DMS114 treated with DMSO at 0.1 percent for 48 hours (cell line): ENCODE results near the gene INPP5A.
"Not testable (repeated sequence)": the region's sequence is repeated elsewhere in the genome, so short reads cannot be mapped to it uniquely, and the experiment has no call there.

Experiments
- DNase-seq: peaks from one replicate; lab custom pipeline; 2025; ENCODE audit not compliant: unreplicated experiment; lab: John Stamatoyannopoulos, UW

The INPP5A gene

DNA sequence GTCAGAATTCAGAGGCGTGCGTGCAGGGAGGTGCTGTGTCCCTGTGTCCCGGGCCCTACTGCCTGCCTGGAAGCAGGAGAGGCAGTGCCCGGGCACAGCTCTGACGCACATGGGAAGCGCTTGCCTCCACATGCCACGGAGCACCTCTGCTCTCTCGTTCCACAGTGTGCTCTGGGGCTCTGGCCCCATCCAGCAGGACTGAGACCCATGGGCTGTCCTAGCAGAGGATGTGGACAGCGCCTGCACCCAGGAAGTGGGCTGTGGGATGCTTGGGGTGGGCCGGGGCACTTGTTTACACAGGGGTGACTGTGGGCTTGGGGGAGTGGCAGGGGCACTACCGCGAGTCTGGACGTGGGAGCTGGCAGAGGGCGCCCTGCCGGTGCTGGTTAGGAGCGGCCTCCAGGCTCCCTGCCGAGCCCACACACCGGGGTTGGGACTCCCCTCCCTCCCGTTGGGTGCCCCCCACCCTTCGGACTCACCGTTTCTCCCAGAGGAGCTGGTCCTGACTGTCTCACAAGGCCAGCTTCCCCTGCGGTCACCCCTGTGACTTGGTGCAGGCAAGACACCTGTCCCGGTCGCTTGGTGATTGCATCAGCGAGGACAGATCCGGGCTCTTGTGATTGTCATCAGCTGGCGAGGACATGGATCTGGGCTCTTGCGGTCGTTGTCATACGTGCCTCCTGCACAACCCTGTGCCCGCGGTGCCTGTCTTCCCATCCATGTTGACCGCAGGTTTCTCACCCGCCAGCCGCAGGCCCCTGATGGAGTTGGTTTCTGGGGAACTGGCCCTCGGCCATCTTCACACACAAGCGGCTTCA is 165.2 kb downstream of the INPP5A start:
- DNase-seq, result no peak

DNA sequence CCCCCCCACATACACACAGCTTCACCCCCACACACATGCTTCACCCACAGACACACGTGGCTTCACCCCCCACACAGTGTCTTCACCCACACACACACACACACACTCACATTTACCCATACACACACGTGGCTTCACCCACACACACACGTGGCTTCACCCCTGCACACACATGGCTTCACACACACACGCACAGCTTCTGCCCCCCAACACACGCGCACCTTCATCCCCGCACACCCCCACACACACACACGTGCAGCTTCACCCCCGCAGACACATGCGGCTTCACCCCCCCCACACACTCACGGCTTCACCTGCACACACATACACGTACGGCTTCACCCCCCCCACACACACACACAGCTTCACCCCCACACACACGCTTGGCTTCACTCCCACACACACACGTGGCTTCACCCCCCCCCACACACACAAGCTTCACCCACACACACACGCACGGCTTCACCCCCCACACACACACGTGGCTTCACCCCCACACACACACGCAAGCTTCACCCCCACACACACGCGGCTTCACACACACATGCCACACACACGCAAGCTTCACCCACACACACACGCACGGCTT is 165.9 kb downstream of the INPP5A start:
- no peak for DNase-seq

GRCh38 chr10:132704008-132704814 is 166.6 kb downstream of the INPP5A start:
- no peak for DNase-seq

DNA sequence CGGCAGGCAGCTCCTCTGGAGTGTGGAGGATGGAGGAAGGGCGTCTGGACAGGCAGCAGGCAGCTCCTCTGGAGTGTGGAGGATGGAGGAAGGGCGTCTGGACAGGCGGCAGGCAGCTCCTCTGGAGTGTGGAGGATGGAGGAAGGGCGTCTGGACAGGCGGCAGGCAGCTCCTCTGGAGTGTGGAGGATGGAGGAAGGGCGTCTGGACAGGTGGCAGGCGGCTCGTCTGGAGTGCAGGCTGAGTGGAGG is 167.2 kb downstream of the INPP5A start:
- not testable (repeated sequence) for DNase-seq

- no peak for DNase-seq
Measured at GRCh38 chr10:132705173-132705572, 167.6 kb downstream of the INPP5A start.

DNA sequence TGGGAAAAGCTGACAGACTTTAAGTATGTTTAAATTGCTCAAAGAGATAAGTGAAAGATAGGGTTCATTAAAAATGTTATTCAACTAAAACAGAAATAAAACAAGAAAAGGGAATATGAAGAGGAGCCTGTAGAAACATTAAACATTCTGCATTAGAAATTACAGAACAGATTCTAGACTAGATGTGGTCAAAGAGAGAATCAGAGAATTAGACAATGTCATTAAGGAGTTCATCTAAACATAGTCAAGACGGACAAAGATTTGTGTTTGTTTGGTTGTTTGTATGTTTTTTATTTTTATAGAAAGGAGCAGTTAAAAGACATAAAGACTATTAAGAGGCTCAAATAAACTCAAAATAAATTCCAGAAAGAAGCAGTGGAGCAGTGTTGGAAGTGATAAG is 168.4 kb downstream of the INPP5A start:
- DNase-seq, result no peak

DNA sequence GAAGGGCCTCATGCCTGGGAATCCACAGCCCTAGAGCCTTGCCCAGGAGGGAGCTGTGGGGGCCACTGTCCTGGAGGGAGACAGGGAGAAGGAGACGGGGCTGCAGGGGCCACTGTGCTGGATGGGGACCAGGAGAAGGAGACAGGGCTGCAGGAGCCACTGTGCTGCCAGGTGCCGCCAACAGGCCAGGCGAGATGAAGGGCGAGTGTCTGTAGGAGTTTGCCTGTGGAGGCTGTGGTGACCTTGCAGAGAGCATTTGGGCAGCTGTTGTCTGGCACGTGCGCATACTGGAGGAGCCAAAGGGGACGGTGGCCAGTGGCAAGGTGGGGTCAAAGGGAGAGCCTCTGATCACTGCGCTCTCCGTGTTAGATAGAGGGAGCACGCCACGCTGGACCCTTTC is 169.1 kb downstream of the INPP5A start:
- DNase-seq, result no peak

DNA sequence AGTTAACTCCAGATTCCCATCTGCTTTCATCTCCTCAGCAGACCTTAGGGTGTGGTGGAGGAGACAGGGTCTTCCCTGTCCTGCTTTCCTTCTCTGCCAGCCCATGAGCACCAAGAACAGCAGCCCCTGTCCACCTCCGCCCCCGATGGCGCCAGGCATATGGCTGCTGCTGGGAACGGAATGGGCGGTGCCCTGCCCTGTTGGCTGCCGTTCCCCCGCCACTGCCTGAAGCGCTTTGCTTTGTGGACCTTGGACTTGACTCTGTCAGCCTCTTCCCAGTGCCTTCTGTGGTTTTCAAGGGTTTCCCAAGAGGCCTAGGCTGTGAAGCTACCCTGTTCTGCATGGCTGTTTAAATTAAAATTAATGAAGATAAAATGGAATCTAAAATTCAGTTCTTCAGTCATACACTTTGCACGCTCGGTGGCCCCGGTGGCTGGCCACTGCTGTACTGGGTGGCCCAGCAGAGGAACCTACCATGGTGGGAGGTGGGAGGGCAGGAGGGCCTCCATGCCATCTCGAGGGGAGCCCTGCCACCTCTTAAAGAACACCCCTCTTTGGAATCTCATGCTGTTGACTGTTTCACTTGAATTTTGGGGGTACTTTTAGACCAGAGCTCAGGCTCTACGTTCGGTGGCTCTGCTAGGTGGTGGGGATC is 169.7 kb downstream of the INPP5A start:
- no peak for DNase-seq

DNA sequence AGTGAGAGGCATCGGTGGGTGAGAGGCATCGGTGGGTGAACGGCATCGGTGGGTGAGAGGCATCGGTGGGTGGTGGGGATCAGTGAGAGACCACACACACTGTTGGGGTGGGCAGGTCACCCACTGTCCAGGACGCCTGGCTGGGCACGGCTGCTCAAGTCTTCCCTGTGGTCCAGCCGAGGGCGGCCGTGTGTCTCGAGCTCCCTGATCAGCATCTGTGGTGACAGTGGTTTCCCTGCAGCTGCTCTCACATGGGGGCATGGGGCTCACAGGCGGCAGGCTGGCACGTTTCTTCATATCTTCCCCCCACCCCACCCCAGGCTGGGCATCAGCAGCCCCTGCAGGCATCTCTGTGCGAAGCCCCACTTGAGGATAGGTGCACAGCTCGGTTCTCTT is 170.2 kb downstream of the INPP5A start:
- DNase-seq, result no peak

DNA sequence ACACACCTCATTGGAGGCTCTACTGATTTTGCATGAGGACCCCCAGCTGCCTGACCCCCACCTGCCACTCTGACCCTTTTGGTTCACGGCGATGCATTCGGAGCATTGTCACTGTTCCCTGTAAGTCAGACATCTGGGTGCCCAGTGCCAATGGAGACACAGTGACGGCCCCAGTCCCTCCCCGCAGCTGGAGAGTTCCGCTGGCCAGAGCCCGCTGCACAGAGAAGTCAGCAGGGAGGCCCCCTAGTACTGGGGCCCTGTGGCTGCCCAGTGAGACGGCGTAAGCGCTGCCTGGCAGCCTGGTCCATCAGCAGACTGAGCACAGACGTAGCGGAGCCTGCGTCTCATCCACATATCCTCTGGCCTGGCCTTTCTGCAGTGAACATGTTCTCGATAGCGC is 170.9 kb downstream of the INPP5A start:
- DNase-seq, result no peak

DNA sequence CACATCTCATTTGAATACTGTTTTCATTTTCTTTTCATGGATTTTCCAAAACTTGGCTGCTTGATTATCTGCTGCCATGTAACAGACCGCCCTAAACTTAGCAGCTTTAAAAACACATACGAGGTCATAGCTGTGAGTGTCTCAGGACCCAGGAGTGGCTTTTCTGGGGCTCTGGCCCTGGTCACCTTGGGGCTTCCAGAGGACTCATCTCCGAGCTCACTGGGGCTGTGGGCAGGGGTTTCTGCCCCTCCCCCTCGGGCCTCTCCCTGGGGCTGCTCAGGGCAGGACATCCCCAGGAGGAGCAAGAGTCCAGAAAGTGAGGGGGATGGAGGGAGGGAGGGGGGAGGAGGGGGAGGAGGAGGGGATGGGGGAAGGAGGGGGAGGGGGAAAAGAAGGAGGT is 171.3 kb downstream of the INPP5A start:
- DNase-seq, result no peak

- no peak for DNase-seq
Measured at GRCh38 chr10:132709471-132709951, 171.9 kb downstream of the INPP5A start.

DNA sequence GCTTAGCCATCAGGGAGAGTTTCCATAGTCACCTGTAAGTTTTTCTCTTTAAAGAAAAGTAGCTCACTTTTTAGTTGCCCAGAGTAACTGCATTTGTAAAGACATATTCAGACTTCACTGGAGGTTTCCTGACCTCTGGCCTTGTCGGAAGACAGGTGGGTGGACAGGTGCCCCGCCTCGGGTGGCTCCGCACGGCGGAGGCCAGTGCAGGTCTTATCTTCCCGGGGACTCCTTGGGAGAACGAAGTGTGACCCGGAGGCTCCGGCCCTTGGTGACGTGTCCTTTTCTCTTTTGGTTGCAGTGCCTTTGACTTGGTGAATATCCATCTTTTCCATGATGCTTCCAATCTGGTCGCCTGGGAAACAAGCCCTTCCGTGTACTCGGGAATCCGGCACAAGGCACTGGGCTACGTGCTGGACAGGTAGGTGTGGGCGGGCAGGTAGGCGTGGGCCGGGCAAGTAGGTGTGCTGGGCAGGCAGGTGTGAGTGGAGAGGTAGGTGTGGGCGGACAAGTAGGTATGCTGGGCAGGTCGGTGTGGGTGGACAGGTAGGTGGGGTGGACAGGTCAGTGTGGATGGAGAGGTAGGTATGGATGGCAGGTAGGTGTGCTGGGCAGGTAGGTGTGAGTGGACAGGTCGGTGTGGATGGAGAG is 172.6 kb downstream of the INPP5A start:
- no peak for DNase-seq

DNA sequence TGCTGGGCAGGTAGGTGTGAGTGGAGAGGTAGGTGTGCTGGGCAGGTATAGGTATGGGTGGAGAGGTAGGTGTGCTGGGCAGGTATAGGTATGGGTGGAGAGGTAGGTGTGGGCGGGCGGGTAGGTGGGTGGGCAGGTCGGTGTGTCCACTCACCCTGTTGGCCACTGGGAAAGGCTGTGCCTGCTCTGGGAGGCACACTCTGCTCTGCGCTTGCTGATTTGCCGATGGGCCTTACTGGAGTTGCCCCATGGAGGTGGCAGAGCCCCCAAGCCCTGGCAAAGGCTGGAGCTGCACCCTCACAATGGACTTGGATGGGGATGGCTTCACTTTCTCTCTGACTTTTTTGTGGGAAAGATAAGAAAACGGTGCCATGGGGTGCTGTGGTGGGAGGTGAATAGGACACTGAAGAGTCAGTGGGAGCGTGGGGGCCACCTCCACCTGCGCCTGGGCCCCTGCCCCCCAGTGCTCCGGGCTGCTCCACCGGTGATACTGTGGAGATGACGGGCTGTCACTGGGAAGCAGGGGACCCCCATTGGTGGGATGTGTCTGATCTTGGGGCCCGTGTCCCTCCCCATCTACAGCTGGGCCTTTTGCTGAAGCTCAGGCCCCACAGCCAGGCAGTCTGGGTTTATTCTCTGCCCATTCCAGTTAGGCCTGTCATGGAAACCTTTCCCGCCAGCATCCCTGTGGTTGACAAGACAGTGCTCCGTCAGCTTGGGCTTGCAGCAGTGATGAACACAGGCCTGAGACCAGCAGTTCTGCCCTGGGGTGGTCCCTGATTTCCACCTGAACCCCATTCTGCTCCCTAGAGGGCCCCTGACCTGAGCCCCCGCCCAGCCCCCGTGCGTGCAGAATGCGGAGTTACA is 173.4 kb downstream of the INPP5A start:
- DNase-seq, result no peak

DNA sequence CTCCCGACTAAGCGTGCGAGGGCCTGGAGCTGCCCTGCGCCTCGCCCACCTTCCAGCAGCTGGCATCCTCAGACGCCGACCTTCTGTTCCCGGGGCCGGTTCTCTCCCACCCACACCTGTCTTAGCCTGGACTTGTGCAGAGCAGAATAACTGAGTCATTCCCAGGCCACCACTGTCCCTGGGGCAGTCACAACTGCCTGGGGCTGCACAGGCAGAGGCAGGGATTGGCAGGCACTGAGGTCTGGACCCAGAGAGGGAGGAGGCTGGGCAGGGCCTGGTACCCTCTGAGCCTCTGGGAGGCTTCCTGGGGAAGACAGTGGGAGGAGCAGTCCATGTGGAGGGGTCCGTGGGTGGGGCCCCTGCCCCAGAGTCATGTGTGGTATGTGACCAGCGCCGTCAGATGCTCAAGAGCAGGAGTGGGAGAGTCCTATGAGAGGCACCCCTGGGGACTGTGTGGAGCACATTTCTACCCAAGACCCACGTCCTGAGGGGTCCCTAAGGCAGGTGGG is 174.1 kb downstream of the INPP5A start:
- DNase-seq, result no peak

DNA sequence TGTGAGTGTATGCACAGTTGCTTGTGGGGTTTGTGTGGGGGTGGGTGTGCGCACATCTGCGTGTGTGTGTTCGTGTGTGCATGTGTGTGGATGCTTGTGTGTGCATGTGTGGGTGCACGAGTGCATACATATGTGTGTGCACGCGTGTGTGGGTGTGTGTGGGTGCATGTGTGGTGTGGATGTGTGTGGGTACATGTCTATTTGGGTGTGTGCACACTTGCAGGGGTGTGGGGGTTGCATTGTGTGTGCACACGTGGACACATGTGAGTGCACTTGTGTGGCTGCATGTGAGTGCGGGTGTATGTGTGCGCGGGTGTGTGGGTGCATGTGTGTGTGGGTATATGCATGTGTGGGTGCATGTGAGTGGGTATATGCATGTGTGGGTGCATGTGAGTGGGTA is 174.7 kb downstream of the INPP5A start:
- no peak for DNase-seq

DNA sequence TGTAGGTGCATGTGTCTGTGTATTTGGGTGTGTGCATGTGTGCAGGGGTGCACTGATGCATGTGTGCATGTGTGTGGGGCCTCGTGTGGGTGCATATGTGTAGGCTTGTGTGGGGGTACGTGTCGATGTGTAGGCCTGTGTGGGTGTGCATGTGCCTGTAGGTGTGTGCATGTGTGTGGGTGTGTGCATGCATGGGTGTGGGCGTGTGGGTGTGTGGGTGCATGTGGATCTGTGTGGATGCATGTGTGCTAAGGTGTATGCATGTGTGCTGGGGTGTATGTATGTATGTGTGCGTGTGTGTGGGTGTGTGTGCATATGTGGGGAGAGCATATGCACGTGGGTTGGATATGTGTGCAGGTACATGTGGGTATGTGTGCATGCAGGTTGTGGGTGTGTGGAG is 175.2 kb downstream of the INPP5A start:
- DNase-seq, result no peak

GRCh38 chr10:132713421-132714095 is 176.0 kb downstream of the INPP5A start:
- no peak for DNase-seq
